Cerebellar nuclear complex (tissue), 1 donor: ENCODE measurements around the gene PHKG2.

ENCODE experiments used
- DNase-seq, 2 experiments: peaks; one replicate each; lab custom pipeline; 2025; lab: John Stamatoyannopoulos, UW

The PHKG2 gene

GRCh38 chr16:30797670-30798309, 49.6 kb downstream of the PHKG2 start:
- no peak for DNase-seq
